GM10266 (cell line): ENCODE results near the gene DOK4.

Source experiments
- DNase-seq: peaks from one replicate; pipeline ENCODE4 v3.0.0; 2012; ENCODE audit errors: extremely low spot score
- CTCF ChIP-seq: IDR thresholded peaks from 2 replicates; pipeline ENCODE4 v1.5.1; 2012; ENCODE audit warnings: mild to moderate bottlenecking, low read depth; ENCODE audit not compliant: control insufficient read depth, insufficient read depth; ENCODE audit errors: missing control alignments

Gene DOK4

DNA sequence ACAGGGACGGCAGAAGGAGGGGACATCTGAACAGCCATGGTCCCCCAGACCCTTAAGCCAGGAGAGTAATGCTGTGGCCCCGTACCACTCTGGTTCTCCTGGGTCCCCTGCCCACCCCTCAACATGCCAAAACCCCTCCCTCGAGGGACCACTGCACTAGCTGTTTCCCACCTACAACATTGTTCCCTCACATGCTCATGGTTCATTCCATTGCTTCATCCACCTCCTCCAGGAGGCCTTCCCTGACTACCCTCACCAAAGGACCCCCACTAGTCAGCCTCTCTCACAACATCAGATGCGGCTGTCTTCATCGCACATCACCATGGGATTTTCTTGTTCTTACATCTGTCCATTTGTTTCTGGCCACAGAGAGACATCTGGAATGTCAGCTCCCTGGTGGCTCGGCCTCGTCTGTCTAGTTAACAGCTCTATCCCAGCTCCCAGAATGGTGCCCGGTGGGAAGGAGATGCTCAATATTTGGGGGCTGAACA lies 1.7 kb downstream of the DOK4 start:
- no peak for DNase-seq
- no peak for TF ChIP-seq CTCF

GRCh38 chr16:57483725-57484514 lies 2.4 kb downstream of the DOK4 start:
- no peak for TF ChIP-seq CTCF

DNA sequence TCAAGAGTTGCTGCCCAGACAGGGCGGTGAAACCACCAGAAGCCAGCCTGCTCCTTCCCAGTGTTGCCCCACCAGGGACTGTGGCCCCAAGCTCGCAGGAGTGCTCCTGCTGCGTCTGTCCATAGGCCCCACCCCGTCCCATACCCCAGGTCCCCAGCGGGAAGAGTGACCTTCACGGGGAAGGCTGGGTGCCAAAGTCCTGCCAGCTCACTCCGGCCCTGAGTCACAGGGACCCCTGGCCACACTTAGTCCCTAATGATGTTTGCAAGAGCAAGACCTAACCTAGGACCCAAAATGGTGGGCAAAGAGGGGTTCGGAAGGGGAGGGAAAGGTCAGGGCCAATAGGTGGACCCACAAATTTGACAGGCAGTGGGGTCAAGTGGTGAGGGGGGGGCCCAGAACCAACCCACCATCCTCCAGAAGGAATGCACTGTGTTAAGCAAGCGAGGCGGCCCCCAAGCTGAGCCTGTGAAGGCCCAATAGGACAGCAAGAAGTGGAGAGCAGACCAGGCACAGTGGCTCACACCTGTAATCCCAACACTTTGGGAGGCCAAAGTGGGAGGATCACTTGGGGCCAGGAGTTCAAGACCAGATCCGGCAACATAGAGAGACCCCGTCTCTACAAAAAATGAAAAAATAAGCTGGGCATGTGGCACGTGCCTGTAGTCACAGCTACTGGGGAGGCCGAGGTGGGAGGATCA lies 3.3 kb downstream of the DOK4 start:
- no peak for TF ChIP-seq CTCF

More at GRCh38 chr16:57483725-57484514, 2.4 kb downstream of the DOK4 start:
- no peak for DNase-seq

DNA sequence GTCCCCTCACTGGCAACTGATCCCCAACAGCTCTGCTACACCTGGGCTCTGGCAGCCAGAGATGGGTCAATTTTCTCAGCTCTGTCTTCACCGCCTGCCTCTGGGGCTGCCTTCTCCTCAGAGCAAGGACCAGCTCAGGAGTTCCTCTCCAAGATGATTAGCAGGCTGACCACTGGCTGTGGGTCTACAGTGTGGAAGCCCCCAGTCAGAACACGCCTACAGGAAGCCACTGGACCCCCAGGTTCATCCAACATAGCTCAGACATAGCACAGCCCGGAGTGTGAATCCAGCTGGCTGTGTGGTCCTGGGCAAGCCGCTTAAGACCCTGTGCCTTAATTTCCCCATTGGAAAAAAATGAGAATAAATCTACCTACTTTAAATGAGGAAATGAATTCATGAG lies 4.9 kb downstream of the DOK4 start:
- DNase-seq: no peak
- TF ChIP-seq CTCF: no peak

More for the DNA sequence above, 3.3 kb downstream of the DOK4 start:
- DNase-seq: no peak

DNA sequence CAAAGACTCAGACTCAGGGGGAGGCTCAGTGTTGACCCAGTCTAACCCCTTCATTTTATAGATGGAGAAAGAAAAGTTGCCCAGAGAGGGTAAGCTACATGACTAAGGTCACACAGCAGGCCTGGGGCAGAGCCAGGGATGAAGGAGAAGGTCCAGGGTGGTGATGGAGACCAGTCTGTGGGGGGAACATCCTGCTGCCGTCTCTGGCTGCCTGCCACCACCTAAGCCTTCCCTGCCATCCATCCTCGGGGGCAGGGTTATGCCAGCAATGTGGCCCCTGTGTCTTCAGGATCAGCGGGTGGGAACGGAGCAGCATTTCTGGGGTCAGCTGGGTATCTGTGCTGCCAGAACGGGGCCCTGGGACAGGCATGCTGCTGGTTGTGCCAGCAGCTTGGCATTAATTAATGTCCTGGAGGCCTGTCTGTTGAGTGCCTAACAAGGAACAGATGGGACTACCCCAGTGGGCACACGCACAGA lies 5.5 kb downstream of the DOK4 start:
- DNase-seq: no peak
- no peak for TF ChIP-seq CTCF

DNA sequence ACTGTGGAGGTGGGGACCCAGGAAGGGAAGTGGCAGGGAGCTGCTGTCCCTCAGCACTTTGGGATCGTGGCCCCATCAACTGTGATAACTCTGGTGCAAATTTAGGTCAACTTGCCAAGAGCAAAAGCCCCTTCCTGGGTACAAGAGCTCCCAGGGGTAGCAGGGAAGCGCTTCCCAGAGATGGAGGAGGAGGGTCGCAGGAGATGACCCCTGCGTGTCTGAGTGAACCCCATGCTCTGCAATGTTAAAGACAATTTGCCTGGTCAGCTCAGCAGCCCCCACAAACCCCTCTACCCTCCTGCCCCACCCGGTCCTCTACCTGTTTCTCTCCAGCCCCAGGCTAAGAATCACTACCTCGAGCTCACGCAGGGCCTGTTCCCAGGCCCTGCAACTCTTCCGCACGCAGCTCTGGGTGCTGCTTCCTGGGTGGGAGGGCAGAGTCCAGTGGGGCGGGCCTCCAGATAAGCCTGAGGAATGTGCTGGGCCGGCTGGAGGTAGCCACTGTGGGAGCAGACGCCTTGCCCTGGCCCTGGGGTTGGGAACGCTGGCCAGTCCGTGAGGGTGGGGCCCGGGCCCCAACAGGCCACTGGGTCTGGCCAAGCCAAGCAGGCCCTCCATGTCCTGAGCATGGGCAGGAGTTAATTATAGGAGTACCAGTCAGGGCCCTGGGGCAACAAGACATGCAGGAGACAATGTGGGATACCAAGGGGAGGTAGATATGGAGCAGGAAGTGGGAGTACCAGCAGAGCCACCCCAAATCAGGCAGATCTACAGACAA lies 6.1 kb downstream of the DOK4 start:
- TF ChIP-seq CTCF: no peak
- no peak for DNase-seq
